HG03066 (cell line): Measurements from ENCODE around the gene TEX51.

Experiments
- ATAC-seq: cut with Tn5 transposase; IDR thresholded peaks from one replicate; pipeline ENCODE4 v1.9.1; 2021; ENCODE audit warnings: low read depth; ENCODE audit not compliant: unreplicated experiment

TEX51 gene

DNA sequence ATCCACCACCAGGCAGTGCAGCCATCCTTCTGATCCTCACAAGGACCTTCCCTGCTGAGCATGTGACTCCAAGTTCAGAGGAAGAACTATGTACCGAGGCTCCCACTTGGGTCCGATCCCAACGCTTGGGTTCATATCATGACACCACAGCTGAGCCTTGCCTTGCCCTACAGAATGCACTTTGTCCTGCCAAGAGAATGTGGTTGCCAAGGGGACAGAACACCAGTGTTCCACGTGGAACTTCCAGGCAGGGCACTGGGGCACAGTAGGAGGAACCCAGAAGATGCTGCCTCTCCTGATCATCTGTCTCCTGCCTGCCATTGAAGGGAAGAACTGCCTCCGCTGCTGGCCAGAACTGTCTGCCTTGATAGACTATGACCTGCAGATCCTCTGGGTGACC, at the start of gene TEX51:
Gene TEX51 (plus strand): TSS at position 255 of the 400 bp plus-strand sequence. CDS start 29 bp downstream, at position 284.
- ATAC-seq, result no peak

DNA sequence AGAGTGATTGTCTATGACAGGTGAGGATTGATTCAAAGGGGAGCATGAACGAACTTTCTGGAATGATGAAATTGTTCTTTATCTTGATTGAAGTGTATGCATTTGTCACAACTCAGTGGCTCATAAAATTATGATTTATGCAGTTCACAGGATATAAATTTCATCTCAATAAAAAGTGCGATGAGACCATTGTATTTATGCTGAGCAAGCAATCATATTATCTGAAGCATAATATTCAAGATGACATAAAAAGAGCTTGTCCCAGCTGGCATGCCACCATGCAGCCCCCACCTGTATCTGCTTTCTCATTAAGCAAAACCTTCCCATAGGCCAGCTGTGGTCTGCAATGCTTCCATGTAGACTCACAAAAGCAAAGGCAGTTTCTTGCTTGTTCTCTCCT, 49.6 kb upstream of the TEX51 start:
- no peak for ATAC-seq

DNA sequence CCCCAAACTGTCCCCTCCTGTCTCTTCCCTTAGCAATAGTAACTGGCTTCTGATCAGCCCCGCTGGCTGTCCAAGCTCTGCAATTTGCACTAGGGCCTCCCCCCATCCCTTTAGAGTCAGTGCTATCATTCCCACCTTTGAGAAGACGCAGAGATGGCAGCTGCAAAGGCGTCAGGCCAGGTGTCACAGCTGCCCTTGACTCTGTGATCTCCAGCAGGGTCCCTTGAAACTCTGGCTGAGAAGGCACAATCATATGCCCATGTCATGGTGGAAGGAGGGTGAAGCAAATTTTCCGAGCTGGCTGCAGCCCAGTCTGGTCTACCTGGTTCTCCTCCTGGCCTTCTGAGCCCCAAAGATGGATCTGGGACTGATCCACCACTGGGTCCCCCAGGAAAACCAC, 49.2 kb upstream of the TEX51 start:
- no peak for ATAC-seq

DNA sequence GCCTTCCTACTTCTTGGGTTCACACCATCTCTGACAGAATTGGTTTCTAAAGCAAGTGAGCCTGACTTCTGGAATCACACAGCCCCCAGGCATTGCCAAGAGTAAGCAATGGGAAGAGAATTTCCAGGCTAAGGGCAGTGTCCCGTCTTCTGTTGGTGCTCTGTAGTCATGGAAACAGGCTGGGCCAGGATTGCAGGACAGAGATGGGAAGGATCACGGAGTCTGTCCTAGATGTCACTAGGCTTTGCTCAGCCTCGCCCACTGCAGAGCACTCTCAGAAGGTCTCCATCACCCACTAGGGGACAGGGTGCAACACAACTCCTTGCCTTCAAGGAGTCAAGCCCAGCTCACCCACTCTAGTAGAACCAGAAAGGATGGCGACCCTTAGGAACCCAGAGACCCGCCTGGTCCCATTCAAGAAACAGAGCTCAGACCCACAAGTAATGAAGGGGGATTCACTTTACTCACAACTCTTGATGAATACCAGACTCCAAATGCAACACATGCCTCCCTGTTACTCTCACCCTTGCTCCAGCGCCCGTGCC, 48.6 kb upstream of the TEX51 start:
- ATAC-seq, result no peak

DNA sequence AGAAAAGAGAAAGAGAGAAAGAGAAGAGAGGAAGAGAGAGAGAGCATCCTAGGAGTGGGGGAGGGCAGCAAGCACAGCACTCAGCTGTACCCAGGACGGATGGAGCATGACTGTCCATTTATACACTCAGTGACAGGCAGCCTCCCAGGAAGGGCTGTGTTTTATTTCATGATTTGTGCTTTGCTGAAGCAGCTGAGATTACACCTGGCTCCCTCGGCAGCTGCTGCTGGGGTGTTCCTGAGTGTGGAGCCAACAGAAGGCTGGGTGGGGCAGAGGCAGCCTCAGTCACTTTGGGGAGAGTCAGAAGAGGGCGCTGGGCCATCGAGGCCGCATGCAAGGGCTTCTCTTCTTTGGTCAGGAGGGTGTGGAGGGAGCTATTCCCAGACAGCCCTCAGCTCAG, 47.8 kb upstream of the TEX51 start:
- no peak for ATAC-seq

DNA sequence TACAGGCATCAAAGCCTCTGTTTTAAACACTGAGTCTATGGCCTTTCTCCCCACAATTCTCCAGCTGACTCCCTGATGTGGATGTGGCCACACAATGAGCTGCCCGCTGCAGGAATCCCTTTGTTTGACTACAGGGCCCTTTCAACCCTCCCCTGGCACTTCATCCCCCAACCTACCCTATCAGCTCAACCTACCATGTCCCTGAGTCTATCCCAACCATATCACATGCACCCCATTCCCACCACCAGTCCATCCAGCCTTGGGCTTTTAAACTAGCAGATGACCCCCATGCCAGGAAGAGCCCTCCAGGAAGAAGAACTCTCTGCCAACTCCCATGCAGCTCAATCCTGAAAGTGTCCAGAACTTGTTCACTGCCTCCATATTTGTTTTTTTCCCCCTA, 46.9 kb upstream of the TEX51 start:
- ATAC-seq, result no peak

DNA sequence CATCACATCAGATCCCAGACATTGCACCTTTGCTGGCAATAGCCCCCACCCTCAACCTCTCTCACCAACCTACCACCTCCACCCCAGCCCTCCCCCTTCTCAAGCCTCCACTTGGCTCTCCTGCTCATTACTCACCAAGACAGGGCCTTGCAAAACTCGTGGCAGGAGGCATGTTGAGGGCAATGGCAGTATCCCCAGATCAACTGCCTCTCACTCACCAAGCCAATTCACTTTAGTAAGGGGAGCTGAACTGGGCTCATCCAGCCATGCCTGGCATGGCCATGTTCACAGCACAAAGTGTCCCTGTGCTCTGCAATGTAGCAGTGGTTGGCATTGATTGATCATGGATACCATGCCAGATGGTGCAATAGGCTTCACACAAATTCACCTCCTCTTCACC, 46.3 kb upstream of the TEX51 start:
- no peak for ATAC-seq

DNA sequence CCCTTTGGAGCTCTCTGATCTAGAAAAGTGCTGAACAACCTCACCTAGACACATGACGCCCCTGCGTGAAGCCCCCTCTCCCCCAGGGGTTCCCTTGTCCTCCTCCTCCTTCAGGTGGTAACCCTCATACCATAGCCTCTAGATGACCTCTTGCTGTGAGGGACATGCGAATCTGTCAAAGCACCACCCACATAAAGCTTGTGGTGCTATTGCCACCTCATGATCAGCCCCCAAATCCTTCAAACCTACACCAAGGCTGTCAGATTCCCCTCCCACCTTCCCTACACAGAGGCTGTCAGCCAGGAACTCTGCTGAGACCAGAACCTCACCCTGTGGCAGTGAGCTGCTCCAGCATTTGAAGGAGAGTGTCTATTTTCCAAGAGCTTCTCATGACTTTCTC, 43.1 kb upstream of the TEX51 start:
- no peak for ATAC-seq

DNA sequence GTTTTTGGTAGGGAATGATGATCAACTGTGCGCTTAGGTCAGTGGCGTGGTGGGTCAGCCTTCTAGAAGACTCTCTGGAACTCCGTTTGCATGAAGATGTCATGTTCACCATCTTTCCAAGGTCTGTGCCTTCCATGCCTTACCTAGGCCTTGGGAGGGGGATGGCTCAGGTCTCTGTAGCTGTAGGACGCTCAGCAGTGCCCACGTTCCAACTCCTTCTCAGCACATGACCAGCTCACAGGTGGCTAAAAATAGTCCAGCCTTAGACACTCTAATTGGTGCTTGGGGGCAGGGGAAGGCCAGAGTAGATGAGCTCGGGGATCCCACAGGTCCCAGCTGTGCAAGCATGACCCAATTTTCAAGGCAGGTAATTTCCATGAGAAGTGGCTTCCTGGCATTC, 42.3 kb upstream of the TEX51 start:
- ATAC-seq, result no peak

DNA sequence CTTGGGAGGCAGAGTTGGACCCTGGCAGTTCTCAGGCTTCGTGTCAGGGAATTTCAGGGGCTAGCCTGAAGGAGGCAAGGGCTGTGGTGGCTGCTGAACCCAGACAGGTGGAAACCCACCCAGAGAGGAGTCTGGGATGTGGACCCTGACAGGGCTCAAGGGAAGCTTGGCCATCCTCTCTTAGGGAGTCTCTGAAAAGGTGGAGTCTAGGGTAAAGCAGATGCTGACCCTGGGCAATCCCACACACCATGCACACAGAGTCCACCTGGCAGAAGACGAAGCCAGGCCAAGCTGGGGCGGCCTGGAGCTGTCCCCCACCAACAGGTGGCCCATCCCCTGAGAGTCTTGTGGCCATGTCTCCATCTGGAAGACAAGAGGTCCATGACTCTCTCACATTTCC, 41.2 kb upstream of the TEX51 start:
- ATAC-seq, result no peak

DNA sequence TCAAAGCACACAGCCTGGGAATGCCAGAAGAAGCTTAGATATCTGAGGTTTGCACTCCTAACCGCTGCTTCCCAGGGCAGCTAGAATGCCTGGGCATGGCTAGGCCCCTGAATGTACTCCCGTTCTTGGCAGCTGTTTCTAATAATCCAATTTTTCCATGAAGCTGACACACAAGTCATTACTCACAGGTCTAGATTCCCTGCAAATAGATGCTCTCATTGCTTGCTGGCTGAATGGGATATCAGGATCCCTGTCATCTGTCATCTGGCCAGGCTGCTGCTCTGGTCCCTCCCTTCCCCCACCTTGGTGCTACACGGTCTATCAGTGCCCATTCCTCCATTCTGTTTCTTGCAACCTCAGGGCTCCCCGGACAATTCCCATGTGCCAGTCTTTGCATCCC, 40.7 kb upstream of the TEX51 start:
- ATAC-seq, result no peak

DNA sequence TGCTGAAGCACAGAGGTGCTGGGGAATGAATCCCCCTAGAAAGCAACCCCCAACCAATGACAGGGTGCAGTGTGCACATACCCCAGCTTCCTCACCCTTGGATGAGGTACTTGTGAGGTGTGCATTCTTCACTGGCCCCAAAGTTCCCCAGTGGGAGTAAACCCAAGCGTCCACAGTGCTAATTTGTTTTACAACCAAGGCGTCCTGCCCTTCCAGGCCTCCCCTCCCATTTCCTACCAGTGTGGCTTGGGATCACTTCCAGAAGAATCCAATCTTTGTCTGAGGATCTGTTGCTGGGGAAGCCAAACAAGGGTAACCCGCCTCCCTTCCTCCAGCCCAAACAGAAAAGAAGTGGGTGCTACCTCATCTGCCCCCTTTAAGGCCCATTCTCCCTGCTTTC, 40.3 kb upstream of the TEX51 start:
- no peak for ATAC-seq

DNA sequence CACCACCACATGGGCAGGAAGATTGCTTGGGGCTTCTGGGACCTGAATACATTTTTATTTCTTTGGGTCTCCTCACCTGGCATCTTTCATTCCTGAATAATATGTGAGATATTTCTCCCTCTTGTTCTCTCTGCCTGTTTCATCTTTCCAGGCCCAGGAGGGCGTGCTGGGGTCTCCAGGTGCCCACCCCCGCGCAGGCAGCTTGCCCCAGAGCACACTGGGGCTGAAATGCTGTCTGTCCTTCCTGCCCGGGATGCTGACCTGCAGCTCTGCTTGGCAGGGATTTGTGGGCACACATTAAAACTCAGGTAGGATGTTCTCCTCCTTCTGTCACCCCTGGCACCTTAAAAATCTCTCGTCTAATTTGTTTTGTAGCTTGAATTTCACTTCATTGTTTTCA, 39.7 kb upstream of the TEX51 start:
- ATAC-seq, result no peak

DNA sequence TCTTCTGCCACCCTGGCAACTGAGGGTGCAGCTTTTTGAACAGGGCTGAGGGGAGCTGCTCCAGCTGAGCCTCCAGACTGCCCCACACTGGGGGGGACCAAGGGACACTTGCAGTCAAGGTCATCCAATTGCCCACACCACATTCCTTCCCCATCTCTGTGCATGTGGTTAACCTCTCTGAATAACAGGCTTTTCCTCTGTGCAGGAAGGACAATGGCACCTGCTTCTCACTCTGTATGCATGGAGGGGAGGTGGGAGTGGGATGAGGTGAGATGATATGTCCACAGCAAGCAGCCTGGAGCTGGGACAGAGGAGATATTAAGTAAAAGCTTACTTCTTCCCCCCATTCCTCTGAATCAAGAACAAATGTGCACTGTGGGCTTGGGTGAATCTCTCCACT, 39.1 kb upstream of the TEX51 start:
- no peak for ATAC-seq

DNA sequence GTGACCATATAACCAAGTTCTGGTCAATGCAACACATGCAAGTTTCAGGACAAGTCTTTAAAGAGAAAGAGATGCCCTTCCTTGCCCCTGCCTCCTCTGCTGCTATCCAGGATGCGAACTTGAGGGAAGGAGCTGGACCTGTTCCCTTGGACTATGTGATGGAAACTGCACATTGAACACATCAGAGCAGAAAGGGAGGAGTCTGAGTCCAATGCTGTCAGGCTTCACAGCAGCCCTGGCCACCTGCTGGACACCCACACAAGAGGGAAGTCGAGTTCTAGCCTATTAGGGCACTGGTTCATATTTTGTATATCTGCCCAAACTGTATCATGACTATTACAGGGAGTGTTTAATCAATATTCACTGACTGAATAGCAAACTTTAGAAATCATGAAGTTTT, 38.3 kb upstream of the TEX51 start:
- no peak for ATAC-seq

DNA sequence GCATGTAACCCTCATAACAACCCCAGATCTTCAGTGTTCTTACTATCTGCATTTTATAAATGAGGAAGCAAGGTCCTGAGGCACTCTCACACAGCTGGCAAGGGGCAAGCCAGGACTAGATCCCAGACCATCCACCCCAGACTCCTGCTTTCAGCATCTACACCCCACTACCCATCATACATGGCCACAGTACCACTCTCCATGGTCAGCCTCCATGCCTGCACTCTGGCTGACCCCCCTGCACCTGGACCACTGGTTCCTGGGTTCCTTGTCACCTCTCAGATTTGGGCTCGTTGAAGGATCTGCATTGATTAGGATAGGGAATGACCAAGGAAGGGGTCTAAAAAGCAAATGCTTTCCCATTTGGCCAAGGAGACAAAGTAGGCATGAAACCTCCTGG, 36.0 kb upstream of the TEX51 start:
- no peak for ATAC-seq

DNA sequence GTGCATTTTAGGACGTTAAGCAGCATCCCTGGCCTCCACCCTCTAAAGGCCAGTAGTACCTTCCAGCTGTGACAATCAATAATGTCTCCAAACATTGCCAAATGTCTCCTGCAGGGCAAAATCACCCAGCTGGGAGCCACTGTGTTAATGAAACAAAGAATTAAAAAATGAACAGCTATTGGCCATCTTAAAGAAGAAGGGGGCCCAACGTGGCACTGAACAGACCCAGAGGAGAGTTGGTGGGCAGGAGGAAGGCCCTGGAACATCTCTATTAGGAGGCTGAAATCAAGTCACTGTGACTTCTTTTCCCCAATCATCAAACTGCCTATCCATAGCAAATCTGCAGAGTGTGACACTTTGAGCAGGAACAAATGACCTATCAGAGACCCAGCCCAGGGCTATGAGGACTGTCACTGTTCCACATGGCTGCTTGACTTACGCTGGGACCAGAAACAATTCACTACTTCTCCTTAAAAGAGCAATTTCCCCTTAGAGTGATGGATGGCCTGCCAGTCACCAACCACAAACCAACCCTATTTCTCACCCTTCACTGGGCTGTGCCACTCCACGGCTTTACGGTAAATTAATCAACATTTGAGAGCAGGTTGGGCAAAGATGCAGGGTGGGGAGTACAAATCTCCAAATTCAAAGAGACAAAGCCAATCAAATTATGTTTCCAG, 35.2 kb upstream of the TEX51 start:
- no peak for ATAC-seq

DNA sequence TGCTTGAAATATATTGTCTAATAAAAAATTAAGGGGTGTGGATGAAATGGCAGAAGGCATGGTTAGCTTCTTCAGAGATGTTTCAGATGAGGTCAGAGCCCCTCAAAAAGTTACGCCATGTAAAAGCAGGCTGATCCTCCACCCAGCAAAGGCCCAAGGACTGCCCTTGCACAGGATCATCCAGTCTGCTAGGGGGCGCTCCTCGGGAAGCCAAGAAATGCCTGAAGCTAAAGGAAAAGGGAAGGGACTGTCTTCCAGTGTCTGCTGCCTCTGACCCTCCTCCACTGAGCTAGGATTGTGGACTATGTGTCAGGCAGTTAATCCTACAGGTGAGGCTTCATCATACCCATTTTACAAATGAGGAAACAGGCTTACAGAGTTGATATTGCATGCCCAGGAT, 33.8 kb upstream of the TEX51 start:
- no peak for ATAC-seq

DNA sequence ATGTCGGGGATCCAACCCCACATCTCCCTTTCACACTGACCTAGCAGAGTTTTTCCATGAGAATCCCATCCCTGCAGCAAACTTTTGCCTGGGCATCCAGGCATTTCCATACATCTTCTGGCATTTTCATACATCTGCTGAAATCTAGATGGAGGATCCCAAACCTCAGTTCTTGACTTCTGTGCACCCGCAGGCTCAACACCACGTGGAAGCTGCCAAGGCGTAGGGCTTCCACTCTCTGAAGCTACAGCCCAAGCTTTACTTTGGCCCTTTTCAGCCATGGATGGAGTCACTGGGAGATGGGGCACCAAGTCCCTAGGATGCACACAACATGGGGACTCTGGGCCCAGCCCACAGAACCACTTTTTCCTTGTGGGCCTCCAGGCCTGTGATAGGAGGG, 32.2 kb upstream of the TEX51 start:
- no peak for ATAC-seq

DNA sequence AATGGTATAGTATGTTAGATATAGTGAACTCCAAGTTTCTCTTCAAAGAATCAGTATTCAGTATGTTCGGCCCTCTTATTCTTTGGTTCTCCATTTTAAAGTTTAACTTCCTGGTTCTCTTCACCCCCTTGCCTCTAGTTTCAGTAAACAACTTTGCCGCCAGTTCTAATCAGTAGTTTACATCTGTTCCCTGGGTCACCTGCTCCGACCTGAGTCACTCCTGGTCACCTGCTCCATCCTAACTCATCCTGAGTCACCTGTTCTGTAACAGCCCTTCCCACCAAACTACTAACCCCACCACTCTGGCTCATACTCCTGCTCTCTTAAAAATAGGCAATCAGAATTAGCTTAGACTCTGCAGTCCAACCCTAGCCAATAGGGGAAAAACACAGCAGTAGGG, 23.7 kb upstream of the TEX51 start:
- ATAC-seq, result no peak

DNA sequence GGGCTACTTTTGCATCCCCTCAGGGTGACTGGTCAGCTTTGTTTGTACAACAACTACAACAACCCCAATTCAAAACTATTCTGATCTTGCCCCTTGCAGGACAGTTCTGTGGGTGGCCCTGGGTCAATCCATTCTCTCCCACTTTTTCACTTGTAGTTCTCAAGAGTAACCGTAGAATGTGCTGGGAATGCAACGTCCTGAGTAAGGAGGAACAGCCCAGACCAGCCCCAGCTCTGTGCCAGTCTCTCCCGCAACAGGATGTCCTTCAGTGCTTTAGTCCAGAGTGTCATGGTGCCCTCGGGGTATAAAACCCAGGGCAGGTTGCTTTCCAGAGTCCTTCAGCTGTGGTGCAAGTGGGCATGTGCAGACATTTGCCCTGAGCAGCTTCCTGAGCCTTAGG, 22.1 kb upstream of the TEX51 start:
- no peak for ATAC-seq

DNA sequence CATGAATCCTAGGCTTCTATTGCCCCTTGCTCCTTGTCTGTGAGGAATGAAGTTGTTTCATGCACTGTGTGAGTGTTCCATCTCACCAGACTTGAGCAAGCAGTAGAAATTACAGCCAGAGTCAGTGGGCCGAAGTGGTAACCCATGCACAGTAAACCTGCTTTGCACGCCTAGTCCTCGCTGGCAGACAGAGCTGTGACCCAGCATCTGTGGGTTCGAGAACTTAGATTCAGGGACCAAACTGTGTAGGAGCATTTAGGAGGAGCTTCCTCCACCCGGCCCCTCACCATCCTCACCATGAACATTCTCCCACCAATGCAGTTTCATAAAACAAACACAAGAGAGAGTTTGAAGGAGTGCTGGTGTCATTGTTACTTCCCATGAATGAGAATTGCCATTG, 21.6 kb upstream of the TEX51 start:
- ATAC-seq, result no peak
